Urothelium cell line (cell line): Measurements from ENCODE around the gene ZNF700.
"Not testable (repeated sequence)": the region's sequence is repeated elsewhere in the genome, so short reads cannot be mapped to it uniquely, and the experiment has no call there.

Source experiments
- DNase-seq: peaks from one replicate; pipeline ENCODE4 v3.0.0; 2011; ENCODE audit warnings: low spot score, mixed read lengths
- FAIRE-seq: peaks from 2 replicates; lab custom pipeline; 2011; peaks lifted over from hg19 to GRCh38; lab: Jason Lieb, UNC

The ZNF700 gene

GRCh38 chr19:11935829-11936228 lies 10.9 kb downstream of the ZNF700 start:
- not testable (repeated sequence) for FAIRE-seq

GRCh38 chr19:11938383-11938782 lies 13.5 kb downstream of the ZNF700 start:
- FAIRE-seq, DNase-seq: not testable (repeated sequence)

More at GRCh38 chr19:11935829-11936228, 10.9 kb downstream of the ZNF700 start:
- DNase-seq = not testable (repeated sequence)

GRCh38 chr19:11941361-11941887 lies 16.5 kb downstream of the ZNF700 start:
- not testable (repeated sequence) for DNase-seq, FAIRE-seq

- FAIRE-seq (no peak), DNase-seq (no peak)
These were observed 17.3 kb downstream of the ZNF700 start for GRCh38 chr19:11942008-11942842.

GRCh38 chr19:11942843-11943108 lies 17.9 kb downstream of the ZNF700 start:
- FAIRE-seq = no peak
- no peak for DNase-seq

GRCh38 chr19:11944656-11945055 lies 19.7 kb downstream of the ZNF700 start:
- DNase-seq = no peak
- no peak for FAIRE-seq

- DNase-seq = no peak
- FAIRE-seq = no peak
These were observed 23.7 kb downstream of the ZNF700 start for GRCh38 chr19:11948646-11949045.

GRCh38 chr19:11949201-11949600 lies 24.3 kb downstream of the ZNF700 start:
- no peak for FAIRE-seq
- DNase-seq = no peak

GRCh38 chr19:11949614-11950080 lies 24.7 kb downstream of the ZNF700 start:
- not testable (repeated sequence) for FAIRE-seq, DNase-seq

- FAIRE-seq = no peak
- no peak for DNase-seq
These were observed 25.4 kb downstream of the ZNF700 start for GRCh38 chr19:11950312-11950711.

GRCh38 chr19:11963566-11964355 lies 38.9 kb downstream of the ZNF700 start:
- FAIRE-seq (no peak), DNase-seq (peak; percentile 8)

GRCh38 chr19:11964496-11964857 lies 39.6 kb downstream of the ZNF700 start:
- DNase-seq (no peak), FAIRE-seq (no peak)

- no peak for FAIRE-seq
- no peak for DNase-seq
These were observed 40.1 kb downstream of the ZNF700 start, which contains the start of gene ZNF763 for GRCh38 chr19:11964858-11965645. Gene ZNF763 (plus strand): TSS chr19:11965040. CDS start chr19:11965209, 169 bp downstream.

GRCh38 chr19:11970174-11970573 lies 45.3 kb downstream of the ZNF700 start:
- DNase-seq = no peak
- FAIRE-seq = no peak

- FAIRE-seq = no peak
- no peak for DNase-seq
These were observed 46.1 kb downstream of the ZNF700 start for GRCh38 chr19:11971041-11971440.

GRCh38 chr19:11973019-11973810 lies 48.3 kb downstream of the ZNF700 start:
- no peak for FAIRE-seq
- no peak for DNase-seq

GRCh38 chr19:11978492-11979100 lies 53.7 kb downstream of the ZNF700 start:
- no peak for FAIRE-seq

GRCh38 chr19:11979527-11979926 lies 54.6 kb downstream of the ZNF700 start:
- FAIRE-seq = no peak
- no peak for DNase-seq

More at GRCh38 chr19:11978492-11979100, 53.7 kb downstream of the ZNF700 start:
- DNase-seq = no peak

- peak; percentile 6 for DNase-seq
These were observed 57.6 kb downstream of the ZNF700 start for GRCh38 chr19:11982526-11982925.

More at GRCh38 chr19:11982526-11982925, 57.6 kb downstream of the ZNF700 start:
- no peak for FAIRE-seq
